ENCODE measurements around the gene ACRBP. TPM values are rescaled to one million over a fixed set of nuclear protein-coding genes. Genes with fewer than 3 reads are reported as not detected.

Gene ACRBP
- polyA plus RNA-seq, 1 donor from 2014 or later: 1.6 TPM

- no peaks in the 10 kb centered on the region for H3K9me2 ChIP-seq (ENCODE audit: insufficient read depth, low read length)
- H3K4me3 ChIP-seq (ENCODE audit: low read length): no peak overlapping the region
- no peak overlapping the region for H3K4me2 ChIP-seq (ENCODE audit: low read length)
- H3K27me3 ChIP-seq (ENCODE audit: insufficient read depth, low read depth, low read length): no peaks in the 10 kb centered on the region
- no peak overlapping the region for H3K9ac ChIP-seq (ENCODE audit: low read length)
- H3F3A ChIP-seq (ENCODE audit: insufficient read depth, low read length, poor library complexity, severe bottlenecking): no peaks in the 10 kb centered on the region
- no peaks in the 10 kb centered on the region for H3K79me2 ChIP-seq (replicated peaks; ENCODE audit: insufficient read depth, low read length)
- H3K27ac ChIP-seq (ENCODE audit: low read length): no peak overlapping the region
- H4K20me1 ChIP-seq (ENCODE audit: insufficient read depth): no peaks in the 10 kb centered on the region
- TF ChIP-seq RAD21 (conservative IDR thresholded peaks at IDR 0.05) (no peak), MXI1 (conservative IDR thresholded peaks at IDR 0.05; ENCODE audit: poor library complexity, severe bottlenecking) (no peak), SMC3 (conservative IDR thresholded peaks at IDR 0.05; ENCODE audit: poor library complexity) (no peak), TAF1 (IDR thresholded peaks at IDR 0.05; ENCODE audit: low read depth) (no peak), REST (IDR thresholded peaks at IDR 0.05; ENCODE audit: borderline replicate concordance) (no peak), EP300 (conservative IDR thresholded peaks at IDR 0.05; ENCODE audit: poor library complexity, severe bottlenecking) (no peak), POLR2AphosphoS5 (IDR thresholded peaks at IDR 0.05) (no peak), CTCF (IDR thresholded peaks at IDR 0.05; ENCODE audit: poor library complexity, severe bottlenecking) (no peak), EZH2 (IDR thresholded peaks at IDR 0.05; ENCODE audit: borderline replicate concordance, insufficient read depth, low read length, poor library complexity, severe bottlenecking) (no peak)
- H3K36me3 ChIP-seq (ENCODE audit: insufficient read depth, low read length): no peaks in the 10 kb centered on the region
- no peak overlapping the region for H2AFZ ChIP-seq (ENCODE audit: low read depth, low read length)
- H3K9me3 ChIP-seq (ENCODE audit: low read length): no peaks in the 10 kb centered on the region
Observed at GRCh38 chr12:6635375-6635855, 11.8 kb downstream of the ACRBP start.

- H3K27ac ChIP-seq (ENCODE audit: low read length): no peak overlapping the region
- H3K4me3 ChIP-seq (ENCODE audit: low read length): no peak overlapping the region
- H3F3A ChIP-seq (ENCODE audit: insufficient read depth, low read length, poor library complexity, severe bottlenecking): no peaks in the 10 kb centered on the region
- H3K9ac ChIP-seq (ENCODE audit: low read length): no peak overlapping the region
- no peak overlapping the region for H2AFZ ChIP-seq (ENCODE audit: low read depth, low read length)
- H3K9me2 ChIP-seq (ENCODE audit: insufficient read depth, low read length): no peaks in the 10 kb centered on the region
- H3K36me3 ChIP-seq (ENCODE audit: insufficient read depth, low read length): no peaks in the 10 kb centered on the region
- H3K9me3 ChIP-seq (ENCODE audit: low read length): no peaks in the 10 kb centered on the region
- no peaks in the 10 kb centered on the region for H3K27me3 ChIP-seq (ENCODE audit: insufficient read depth, low read depth, low read length)
- no peaks in the 10 kb centered on the region for H4K20me1 ChIP-seq (ENCODE audit: insufficient read depth)
- H3K79me2 ChIP-seq (replicated peaks; ENCODE audit: insufficient read depth, low read length): no peaks in the 10 kb centered on the region
- TF ChIP-seq RAD21 (conservative IDR thresholded peaks at IDR 0.05) (no peak), SMC3 (conservative IDR thresholded peaks at IDR 0.05; ENCODE audit: poor library complexity) (no peak), CTCF (IDR thresholded peaks at IDR 0.05; ENCODE audit: poor library complexity, severe bottlenecking) (no peak), EZH2 (IDR thresholded peaks at IDR 0.05; ENCODE audit: borderline replicate concordance, insufficient read depth, low read length, poor library complexity, severe bottlenecking) (no peak), POLR2AphosphoS5 (IDR thresholded peaks at IDR 0.05) (no peak), MXI1 (conservative IDR thresholded peaks at IDR 0.05; ENCODE audit: poor library complexity, severe bottlenecking) (no peak)
- H3K4me2 ChIP-seq (ENCODE audit: low read length): no peak overlapping the region
Observed at GRCh38 chr12:6632026-6632983, 14.9 kb downstream of the ACRBP start.

Data from neural cell (in vitro differentiated cells).